ENCODE results near the gene TBC1D16. TPM values are rescaled to one million over a fixed set of nuclear protein-coding genes. Genes with fewer than 3 reads are reported as not detected.
A peak's percentile ranks its signal among the peaks of the same experiment; 100 is the strongest.

Gene TBC1D16
- total and polyA plus RNA-seq, 4 donors, result 16.7 to 38.8 (median 31.1) TPM

GRCh38 chr17:80017226-80018010 is 18.3 kb downstream of the TBC1D16 start:
- H3K4me3 ChIP-seq (ENCODE audit: low read depth, low read length), result no peak overlapping the region
- no peak for DNase-seq (ENCODE audit: low read depth in 4 of 6, low spot score in 6 of 6)
- peaks cover 4% of the 10 kb centered on the region for H3K4me1 ChIP-seq (ENCODE audit: control insufficient read depth, insufficient read depth, low read length)
- no peaks in the 10 kb centered on the region for H3K27me3 ChIP-seq (ENCODE audit: control insufficient read depth, insufficient read depth, low read length)
- peaks cover 16% of the 10 kb centered on the region for H3K36me3 ChIP-seq (ENCODE audit: control insufficient read depth, insufficient read depth, low read length)
- H3K27ac ChIP-seq (ENCODE audit: low read depth, low read length), result no peak overlapping the region
- WGBS (ENCODE audit: insufficient coverage), result 88% methylated on average over 4 of the region's 18 CpGs
- H3K9me3 ChIP-seq (ENCODE audit: control insufficient read depth, insufficient read depth, low read length), result no peaks in the 10 kb centered on the region

- Histone ChIP-seq H3K9me3 (ENCODE audit: control insufficient read depth, insufficient read depth, low read length) (no peaks in the 10 kb centered on the region), H3K4me1 (ENCODE audit: control insufficient read depth, insufficient read depth, low read length) (peaks cover 5% of the 10 kb centered on the region), H3K4me3 (ENCODE audit: low read depth, low read length) (no peak overlapping the region), H3K36me3 (ENCODE audit: control insufficient read depth, insufficient read depth, low read length) (peaks cover 54% of the 10 kb centered on the region), H3K27me3 (ENCODE audit: control insufficient read depth, insufficient read depth, low read length) (no peaks in the 10 kb centered on the region), H3K27ac (ENCODE audit: low read depth, low read length) (no peak overlapping the region)
- WGBS (ENCODE audit: insufficient coverage), result 85% methylated on average over 26 of the region's 33 CpGs
- no peak for DNase-seq (ENCODE audit: low read depth in 4 of 6, low spot score in 6 of 6)
These were observed 22.6 kb downstream of the TBC1D16 start for GRCh38 chr17:80012765-80013741.

- no peak for DNase-seq (ENCODE audit: low read depth in 4 of 6, low spot score in 6 of 6)
- Histone ChIP-seq H3K27ac (ENCODE audit: low read depth, low read length) (no peak overlapping the region), H3K4me1 (ENCODE audit: control insufficient read depth, insufficient read depth, low read length) (peaks cover 5% of the 10 kb centered on the region), H3K36me3 (ENCODE audit: control insufficient read depth, insufficient read depth, low read length) (peaks cover 64% of the 10 kb centered on the region), H3K27me3 (ENCODE audit: control insufficient read depth, insufficient read depth, low read length) (no peaks in the 10 kb centered on the region), H3K4me3 (ENCODE audit: low read depth, low read length) (no peak overlapping the region), H3K9me3 (ENCODE audit: control insufficient read depth, insufficient read depth, low read length) (no peaks in the 10 kb centered on the region)
- 84% methylated on average over 5 of the region's 10 CpGs for WGBS (ENCODE audit: insufficient coverage)
These were observed 23.6 kb downstream of the TBC1D16 start for GRCh38 chr17:80011989-80012555.

GRCh38 chr17:80010283-80010858 is 25.3 kb downstream of the TBC1D16 start:
- H3K4me1 ChIP-seq (ENCODE audit: control insufficient read depth, insufficient read depth, low read length), result peaks cover 16% of the 10 kb centered on the region
- no peaks in the 10 kb centered on the region for H3K9me3 ChIP-seq (ENCODE audit: control insufficient read depth, insufficient read depth, low read length)
- H3K4me3 ChIP-seq (ENCODE audit: low read depth, low read length), result no peak overlapping the region
- no peak overlapping the region for H3K27ac ChIP-seq (ENCODE audit: low read depth, low read length)
- peaks cover 70% of the 10 kb centered on the region for H3K36me3 ChIP-seq (ENCODE audit: control insufficient read depth, insufficient read depth, low read length)
- no peak for DNase-seq (ENCODE audit: low read depth in 4 of 6, low spot score in 6 of 6)
- no peaks in the 10 kb centered on the region for H3K27me3 ChIP-seq (ENCODE audit: control insufficient read depth, insufficient read depth, low read length)
- WGBS (ENCODE audit: insufficient coverage), result 92% methylated on average over 30 of the region's 33 CpGs

GRCh38 chr17:80009391-80010282 is 26.0 kb downstream of the TBC1D16 start:
- H3K9me3 ChIP-seq (ENCODE audit: control insufficient read depth, insufficient read depth, low read length), result no peaks in the 10 kb centered on the region
- no peak for DNase-seq (ENCODE audit: low read depth in 4 of 6, low spot score in 6 of 6)
- peaks cover 16% of the 10 kb centered on the region for H3K4me1 ChIP-seq (ENCODE audit: control insufficient read depth, insufficient read depth, low read length)
- peaks cover 77% of the 10 kb centered on the region for H3K36me3 ChIP-seq (ENCODE audit: control insufficient read depth, insufficient read depth, low read length)
- no peak overlapping the region for H3K27ac ChIP-seq (ENCODE audit: low read depth, low read length)
- 92% methylated on average over 31 of the region's 34 CpGs for WGBS (ENCODE audit: insufficient coverage)
- no peak overlapping the region for H3K4me3 ChIP-seq (ENCODE audit: low read depth, low read length)
- H3K27me3 ChIP-seq (ENCODE audit: control insufficient read depth, insufficient read depth, low read length), result no peaks in the 10 kb centered on the region

GRCh38 chr17:80008848-80009247 is 26.8 kb downstream of the TBC1D16 start:
- no peaks in the 10 kb centered on the region for H3K9me3 ChIP-seq (ENCODE audit: control insufficient read depth, insufficient read depth, low read length)
- no peak for DNase-seq (ENCODE audit: low read depth in 4 of 6, low spot score in 6 of 6)
- peaks cover 83% of the 10 kb centered on the region for H3K36me3 ChIP-seq (ENCODE audit: control insufficient read depth, insufficient read depth, low read length)
- peaks cover 16% of the 10 kb centered on the region for H3K4me1 ChIP-seq (ENCODE audit: control insufficient read depth, insufficient read depth, low read length)
- no peak overlapping the region for H3K27ac ChIP-seq (ENCODE audit: low read depth, low read length)
- WGBS (ENCODE audit: insufficient coverage), result 90% methylated on average over 18 of the region's 18 CpGs
- no peak overlapping the region for H3K4me3 ChIP-seq (ENCODE audit: low read depth, low read length)
- no peaks in the 10 kb centered on the region for H3K27me3 ChIP-seq (ENCODE audit: control insufficient read depth, insufficient read depth, low read length)

- peak in 2 of 6 donors; percentile 58 to 67 for DNase-seq (ENCODE audit: low read depth in 4 of 6, low spot score in 6 of 6)
- H3K36me3 ChIP-seq (ENCODE audit: control insufficient read depth, insufficient read depth, low read length), result peaks cover 82% of the 10 kb centered on the region
- 25% methylated on average over 14 of the region's 17 CpGs for WGBS (ENCODE audit: insufficient coverage)
These were observed 27.3 kb downstream of the TBC1D16 start for GRCh38 chr17:80008383-80008840.

GRCh38 chr17:80007939-80008338 is 27.7 kb downstream of the TBC1D16 start:
- Histone ChIP-seq H3K4me1 (ENCODE audit: control insufficient read depth, insufficient read depth, low read length) (peaks cover 18% of the 10 kb centered on the region), H3K36me3 (ENCODE audit: control insufficient read depth, insufficient read depth, low read length) (peaks cover 82% of the 10 kb centered on the region), H3K9me3 (ENCODE audit: control insufficient read depth, insufficient read depth, low read length) (no peaks in the 10 kb centered on the region), H3K4me3 (ENCODE audit: low read depth, low read length) (no peak overlapping the region), H3K27ac (ENCODE audit: low read depth, low read length) (no peak overlapping the region), H3K27me3 (ENCODE audit: control insufficient read depth, insufficient read depth, low read length) (no peaks in the 10 kb centered on the region)
- 82% methylated on average over 6 of the region's 10 CpGs for WGBS (ENCODE audit: insufficient coverage)
- no peak for DNase-seq (ENCODE audit: low read depth in 4 of 6, low spot score in 6 of 6)

More at GRCh38 chr17:80008383-80008840, 27.3 kb downstream of the TBC1D16 start:
- H3K27me3 ChIP-seq (ENCODE audit: control insufficient read depth, insufficient read depth, low read length), result no peaks in the 10 kb centered on the region
- H3K9me3 ChIP-seq (ENCODE audit: control insufficient read depth, insufficient read depth, low read length), result no peaks in the 10 kb centered on the region
- no peak overlapping the region for H3K27ac ChIP-seq (ENCODE audit: low read depth, low read length)
- H3K4me1 ChIP-seq (ENCODE audit: control insufficient read depth, insufficient read depth, low read length), result peaks cover 16% of the 10 kb centered on the region
- no peak overlapping the region for H3K4me3 ChIP-seq (ENCODE audit: low read depth, low read length)

All from spinal cord (tissue), 10 donors.